ENCODE measurements around the gene ASB16. TPM values are rescaled to one million over a fixed set of nuclear protein-coding genes. Genes with fewer than 3 reads are reported as not detected.
"Not testable (repeated sequence)": the region's sequence is repeated elsewhere in the genome, so short reads cannot be mapped to it uniquely, and the experiment has no call there.

The ASB16 gene
- total RNA-seq, 1 donor from 2014 or later, result not detected

- no peaks in the 10 kb centered on the region for H3K36me3 ChIP-seq
- peak within 1 kb of the TSS; percentile 97 to 99 for H3K27ac ChIP-seq
- H3K4me3 ChIP-seq, result peak within 1 kb of the TSS; percentile 99 to 100
- no peaks in the 10 kb centered on the region for H3K27me3 ChIP-seq
- no peaks in the 10 kb centered on the region for H3K9me3 ChIP-seq
- intact Hi-C loops (cut with DNase I), result loop anchor here (1.0 to 5.0 kb wide), 7 partner anchors 15 to 116 kb away; partner anchors contain the start of genes ASB16, G6PC3 and TMUB2
- TF ChIP-seq CTCF (IDR thresholded peaks at IDR 0.05), result peak; percentile 60 to 71 (median 65)
- H3K4me1 ChIP-seq, result peaks cover 18 to 34% of the 10 kb centered on the region in 2 donors
- DNase-seq (ENCODE audit: low spot score in 2 of 2), result peak; percentile 86 to 97
Measured at GRCh38 chr17:44123356-44124117, 47.0 kb upstream of the ASB16 start, which contains the start of gene HDAC5. Gene HDAC5, minus strand, starts transcription at chr17:44123641. Its CDS starts 6,126 bp downstream, at chr17:44117515.

- Histone ChIP-seq H3K27me3 (no peaks in the 10 kb centered on the region), H3K27ac (peak overlapping the region; percentile 97 to 99), H3K4me1 (peaks cover 18 to 30% of the 10 kb centered on the region in 2 donors), H3K4me3 (peak overlapping the region; percentile 99 to 100), H3K9me3 (no peaks in the 10 kb centered on the region), H3K36me3 (no peaks in the 10 kb centered on the region)
- no peak for TF ChIP-seq CTCF (IDR thresholded peaks at IDR 0.05)
- DNase-seq (ENCODE audit: low spot score in 2 of 2), result no peak
- intact Hi-C loops (cut with DNase I), result loop anchor here (1.0 to 5.0 kb wide), 4 partner anchors 14 to 117 kb away; partner anchors contain the start of gene TMUB2
Measured at GRCh38 chr17:44124118-44124438, 46.4 kb upstream of the ASB16 start.

- no peak overlapping the region for H3K4me3 ChIP-seq
- no peaks in the 10 kb centered on the region for H3K27me3 ChIP-seq
- no peak for DNase-seq (ENCODE audit: low spot score in 2 of 2)
- intact Hi-C loops (cut with DNase I), result no loop called here
- no peaks in the 10 kb centered on the region for H3K9me3 ChIP-seq
- H3K27ac ChIP-seq, result no peak overlapping the region
- no peaks in the 10 kb centered on the region for H3K36me3 ChIP-seq
- peaks cover 3 to 6% of the 10 kb centered on the region in 2 donors for H3K4me1 ChIP-seq
- TF ChIP-seq CTCF (IDR thresholded peaks at IDR 0.05), result no peak
Measured at GRCh38 chr17:44128383-44128782, 42.1 kb upstream of the ASB16 start.

GRCh38 chr17:44130693-44131349 is 39.7 kb upstream of the ASB16 start:
- H3K36me3 ChIP-seq, result no peaks in the 10 kb centered on the region
- intact Hi-C loops (cut with DNase I), result no loop called here
- DNase-seq (ENCODE audit: low spot score in 2 of 2), result no peak
- TF ChIP-seq CTCF (IDR thresholded peaks at IDR 0.05), result no peak
- H3K4me3 ChIP-seq, result no peak overlapping the region
- H3K9me3 ChIP-seq, result no peaks in the 10 kb centered on the region
- H3K27me3 ChIP-seq, result no peaks in the 10 kb centered on the region
- H3K4me1 ChIP-seq, result no peaks in the 10 kb centered on the region
- H3K27ac ChIP-seq, result no peak overlapping the region

GRCh38 chr17:44131372-44131771 is 39.1 kb upstream of the ASB16 start:
- DNase-seq (ENCODE audit: low spot score in 2 of 2); H3K27ac ChIP-seq; H3K9me3 ChIP-seq; intact Hi-C loops (cut with DNase I); H3K4me3 ChIP-seq; H3K36me3 ChIP-seq; H3K4me1 ChIP-seq; H3K27me3 ChIP-seq: not testable (repeated sequence)

- Histone ChIP-seq H3K9me3 (no peaks in the 10 kb centered on the region), H3K4me1 (no peaks in the 10 kb centered on the region), H3K27ac (no peak overlapping the region), H3K36me3 (no peaks in the 10 kb centered on the region), H3K4me3 (no peak overlapping the region), H3K27me3 (no peaks in the 10 kb centered on the region)
- TF ChIP-seq CTCF (IDR thresholded peaks at IDR 0.05), result no peak
- intact Hi-C loops (cut with DNase I), result no loop called here
- DNase-seq (ENCODE audit: low spot score in 2 of 2), result no peak
Measured at GRCh38 chr17:44132275-44132821, 38.2 kb upstream of the ASB16 start.

Measured in ascending aorta (tissue), 2 donors.